ENCODE results near the gene COL9A1. TPM values are rescaled to one million over a fixed set of nuclear protein-coding genes. Genes with fewer than 3 reads are reported as not detected.

The COL9A1 gene
- total RNA-seq, 1 donor from 2014 or later: not detected

GRCh38 chr6:70282312-70282918, 20.5 kb downstream of the COL9A1 start:
- DNase-seq (ENCODE audit: extremely low spot score, unreplicated experiment): no peak
- Mint-ChIP-seq H3K27ac (ENCODE audit: unreplicated experiment) (no peak overlapping the region), H3K36me3 (ENCODE audit: unreplicated experiment) (no peaks in the 10 kb centered on the region), H3K4me1 (ENCODE audit: unreplicated experiment) (peaks cover 9% of the 10 kb centered on the region), H3K27me3 (ENCODE audit: unreplicated experiment) (peaks cover 61% of the 10 kb centered on the region), H3K9me3 (ENCODE audit: unreplicated experiment) (no peaks in the 10 kb centered on the region), H3K4me3 (ENCODE audit: unreplicated experiment) (no peak overlapping the region)
- TF ChIP-seq CTCF (IDR thresholded peaks at IDR 0.05): no peak

GRCh38 chr6:70281923-70282311, 21.0 kb downstream of the COL9A1 start:
- no peak for DNase-seq (ENCODE audit: extremely low spot score, unreplicated experiment)
- H3K27ac Mint-ChIP-seq (ENCODE audit: unreplicated experiment): no peak overlapping the region
- TF ChIP-seq CTCF (IDR thresholded peaks at IDR 0.05): no peak
- peaks cover 9% of the 10 kb centered on the region for H3K4me1 Mint-ChIP-seq (ENCODE audit: unreplicated experiment)
- no peaks in the 10 kb centered on the region for H3K36me3 Mint-ChIP-seq (ENCODE audit: unreplicated experiment)
- H3K4me3 Mint-ChIP-seq (ENCODE audit: unreplicated experiment): no peak overlapping the region
- no peaks in the 10 kb centered on the region for H3K9me3 Mint-ChIP-seq (ENCODE audit: unreplicated experiment)
- H3K27me3 Mint-ChIP-seq (ENCODE audit: unreplicated experiment): peaks cover 61% of the 10 kb centered on the region

- Mint-ChIP-seq H3K36me3 (ENCODE audit: unreplicated experiment) (no peaks in the 10 kb centered on the region), H3K27ac (ENCODE audit: unreplicated experiment) (no peak overlapping the region), H3K4me3 (ENCODE audit: unreplicated experiment) (no peak overlapping the region), H3K9me3 (ENCODE audit: unreplicated experiment) (no peaks in the 10 kb centered on the region), H3K27me3 (ENCODE audit: unreplicated experiment) (peaks cover 61% of the 10 kb centered on the region), H3K4me1 (ENCODE audit: unreplicated experiment) (peaks cover 9% of the 10 kb centered on the region)
- TF ChIP-seq CTCF (IDR thresholded peaks at IDR 0.05): no peak
- no peak for DNase-seq (ENCODE audit: extremely low spot score, unreplicated experiment)
These were observed 22.5 kb downstream of the COL9A1 start for GRCh38 chr6:70280400-70280853.

GRCh38 chr6:70277470-70277869, 25.4 kb downstream of the COL9A1 start:
- no peaks in the 10 kb centered on the region for H3K36me3 Mint-ChIP-seq (ENCODE audit: unreplicated experiment)
- TF ChIP-seq CTCF (IDR thresholded peaks at IDR 0.05): no peak
- H3K9me3 Mint-ChIP-seq (ENCODE audit: unreplicated experiment): no peaks in the 10 kb centered on the region
- H3K4me1 Mint-ChIP-seq (ENCODE audit: unreplicated experiment): peaks cover 3% of the 10 kb centered on the region
- peaks cover 35% of the 10 kb centered on the region for H3K27me3 Mint-ChIP-seq (ENCODE audit: unreplicated experiment)
- no peak overlapping the region for H3K4me3 Mint-ChIP-seq (ENCODE audit: unreplicated experiment)
- no peak for DNase-seq (ENCODE audit: extremely low spot score, unreplicated experiment)
- no peak overlapping the region for H3K27ac Mint-ChIP-seq (ENCODE audit: unreplicated experiment)

- no peak for TF ChIP-seq CTCF (IDR thresholded peaks at IDR 0.05)
- no peak for DNase-seq (ENCODE audit: extremely low spot score, unreplicated experiment)
- no peaks in the 10 kb centered on the region for H3K9me3 Mint-ChIP-seq (ENCODE audit: unreplicated experiment)
- peaks cover 12% of the 10 kb centered on the region for H3K27me3 Mint-ChIP-seq (ENCODE audit: unreplicated experiment)
- H3K36me3 Mint-ChIP-seq (ENCODE audit: unreplicated experiment): no peaks in the 10 kb centered on the region
- no peak overlapping the region for H3K4me3 Mint-ChIP-seq (ENCODE audit: unreplicated experiment)
- H3K27ac Mint-ChIP-seq (ENCODE audit: unreplicated experiment): no peak overlapping the region
- H3K4me1 Mint-ChIP-seq (ENCODE audit: unreplicated experiment): no peaks in the 10 kb centered on the region
These were observed 28.5 kb downstream of the COL9A1 start for GRCh38 chr6:70274338-70274737.

All from osteocyte (in vitro differentiated cells).